Measurements from ENCODE around the gene LCA5.

- TF ChIP-seq CTCF (IDR thresholded peaks at IDR 0.05), result no peak
- no peak for TF ChIP-seq REST (IDR thresholded peaks at IDR 0.05; ENCODE audit: insufficient read depth in 1 of 2, low read depth in 2 of 2, low read length in 1 of 2)
- TF ChIP-seq POLR2AphosphoS5 (IDR thresholded peaks at IDR 0.05; ENCODE audit: low read depth, low read length), result no peak
- no peak for TF ChIP-seq TCF7L2 (IDR thresholded peaks at IDR 0.05; ENCODE audit: low read depth, low read length)
- TF ChIP-seq SIN3A (IDR thresholded peaks at IDR 0.05; ENCODE audit: borderline replicate concordance, insufficient read depth, low read depth, low read length), result no peak
These were observed 22.5 kb upstream of the LCA5 start for GRCh38 chr6:79559706-79560105.
